ENCODE data around the gene PRR33.

PRR33 gene

GRCh38 chr11:1841511-1842148 is 50.1 kb downstream of the PRR33 start:
- no peak overlapping the region for H3K4me3 ChIP-seq (ENCODE audit: low read depth, low read length)
- DNase-seq (ENCODE audit: low read depth): no peak
- TF ChIP-seq CTCF (IDR thresholded peaks at IDR 0.05; ENCODE audit: control insufficient read depth, extremely low read depth, insufficient read depth): no peak

DNA sequence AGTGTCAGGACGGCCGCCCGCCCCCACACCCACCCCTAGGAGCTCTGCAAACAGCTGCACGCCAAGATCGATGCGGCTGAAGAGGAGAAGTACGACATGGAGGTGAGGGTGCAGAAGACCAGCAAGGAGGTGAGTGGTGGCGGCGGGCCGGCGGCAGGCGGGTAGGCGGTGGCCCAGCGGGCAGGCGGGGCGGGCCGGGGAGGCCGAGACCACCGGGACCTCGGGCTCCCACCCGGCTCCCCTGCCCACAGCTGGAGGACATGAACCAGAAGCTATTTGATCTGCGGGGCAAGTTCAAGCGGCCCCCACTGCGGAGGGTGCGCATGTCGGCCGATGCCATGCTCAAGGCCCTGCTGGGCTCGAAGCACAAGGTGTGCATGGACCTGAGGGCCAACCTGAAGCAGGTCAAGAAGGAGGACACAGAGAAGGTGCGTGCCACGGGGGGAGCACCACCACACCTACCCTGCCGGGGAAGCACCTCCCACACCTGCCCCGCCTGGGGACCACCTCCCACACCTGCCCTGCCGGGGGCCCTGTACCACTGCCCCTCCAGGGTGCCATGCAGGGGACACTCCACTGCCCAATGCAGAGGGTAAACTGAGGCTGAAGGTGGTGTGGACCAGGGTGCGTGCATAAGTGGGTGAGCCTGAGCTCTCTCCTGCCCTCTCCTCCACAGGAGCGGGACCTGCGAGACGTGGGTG is 50.8 kb downstream of the PRR33 start:
- TF ChIP-seq CTCF (IDR thresholded peaks at IDR 0.05; ENCODE audit: control insufficient read depth, extremely low read depth, insufficient read depth): no peak
- no peak for DNase-seq (ENCODE audit: low read depth)
- no peak overlapping the region for H3K4me3 ChIP-seq (ENCODE audit: low read depth, low read length)

- TF ChIP-seq CTCF (IDR thresholded peaks at IDR 0.05; ENCODE audit: control insufficient read depth, extremely low read depth, insufficient read depth): no peak
- H3K4me3 ChIP-seq (ENCODE audit: low read depth, low read length): no peak overlapping the region
- DNase-seq (ENCODE audit: low read depth): no peak
These were observed 51.5 kb downstream of the PRR33 start for GRCh38 chr11:1839924-1840779.

GRCh38 chr11:1839204-1839923 is 52.3 kb downstream of the PRR33 start:
- DNase-seq (ENCODE audit: low read depth): no peak
- TF ChIP-seq CTCF (IDR thresholded peaks at IDR 0.05; ENCODE audit: control insufficient read depth, extremely low read depth, insufficient read depth): no peak
- no peak overlapping the region for H3K4me3 ChIP-seq (ENCODE audit: low read depth, low read length)

DNA sequence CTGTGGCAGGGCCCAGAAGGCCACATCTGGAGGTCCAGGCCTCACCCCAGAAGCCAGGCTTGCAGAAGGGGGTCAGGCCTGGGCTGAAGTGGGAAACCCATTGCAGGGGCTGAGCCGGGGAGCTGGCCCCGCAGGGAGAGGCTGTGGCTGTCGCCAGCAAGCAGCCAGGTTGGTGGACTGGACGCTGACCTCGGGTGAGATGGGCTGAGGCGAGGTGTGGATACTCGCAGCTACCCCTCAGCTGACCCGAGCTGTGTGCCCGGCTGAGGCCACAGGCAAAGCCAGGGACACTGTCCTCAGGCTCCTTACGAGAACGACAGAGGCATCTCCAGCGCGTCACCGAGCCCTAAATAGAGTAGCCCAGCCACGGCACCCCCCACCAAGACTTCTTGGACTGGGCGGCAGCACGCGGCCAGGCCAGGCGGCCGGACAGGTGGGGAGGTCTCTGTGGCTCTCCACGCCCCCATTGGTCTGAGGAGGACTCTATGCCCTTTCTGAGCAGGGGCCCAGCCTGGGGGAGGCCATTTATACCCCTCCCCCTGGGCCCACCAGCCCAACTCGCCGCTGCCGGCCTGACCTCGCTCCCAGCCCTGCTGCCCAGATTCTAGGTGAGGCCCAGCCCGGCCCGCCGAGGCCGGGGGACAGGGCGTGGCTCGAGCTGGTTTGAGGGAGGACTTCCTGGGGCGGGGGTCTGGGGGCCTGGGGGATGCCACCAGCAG is 53.1 kb downstream of the PRR33 start, which contains the start of gene TNNI2:
TSS of gene TNNI2 (plus strand) at position 556 of the 719 bp plus-strand sequence. CDS start 716 bp downstream, outside the sequence.
- DNase-seq (ENCODE audit: low read depth): no peak
- H3K4me3 ChIP-seq (ENCODE audit: low read depth, low read length): no peak within 1 kb of the TSS
- no peak for TF ChIP-seq CTCF (IDR thresholded peaks at IDR 0.05; ENCODE audit: control insufficient read depth, extremely low read depth, insufficient read depth)

Measured in LNCaP clone FGC (cell line).